SK-N-SH (cell line): ENCODE results near the gene RAB20.

Source experiments
- CTCF ChIP-seq: fragments of 200-600 bp; sonication (generic); IDR thresholded peaks from 2 replicates; pipeline ENCODE4 v1.6.1; 2017; ENCODE audit warnings: antibody characterized with exemption, mild to moderate bottlenecking, moderate library complexity
- EZH2phosphoT487 ChIP-seq: fragments of 200-600 bp; sonication (generic); IDR thresholded peaks from 2 replicates; pipeline ENCODE4 v1.6.1; 2017; ENCODE audit warnings: low read depth, mixed run types, mild to moderate bottlenecking, antibody characterized with exemption, moderate library complexity, borderline replicate concordance
- MAX ChIP-seq: IDR thresholded peaks from 2 replicates; pipeline ENCODE4 v1.4.0; 2012; ENCODE audit warnings: low read depth
- RAD21 ChIP-seq: IDR thresholded peaks from 2 replicates; pipeline ENCODE4 v1.6.1; 2012; ENCODE audit warnings: mild to moderate bottlenecking, low read length
- SIN3A ChIP-seq: IDR thresholded peaks from 2 replicates; pipeline ENCODE4 v1.6.1; 2012; ENCODE audit warnings: low read depth, mild to moderate bottlenecking, low read length, moderate library complexity, borderline replicate concordance

DNA sequence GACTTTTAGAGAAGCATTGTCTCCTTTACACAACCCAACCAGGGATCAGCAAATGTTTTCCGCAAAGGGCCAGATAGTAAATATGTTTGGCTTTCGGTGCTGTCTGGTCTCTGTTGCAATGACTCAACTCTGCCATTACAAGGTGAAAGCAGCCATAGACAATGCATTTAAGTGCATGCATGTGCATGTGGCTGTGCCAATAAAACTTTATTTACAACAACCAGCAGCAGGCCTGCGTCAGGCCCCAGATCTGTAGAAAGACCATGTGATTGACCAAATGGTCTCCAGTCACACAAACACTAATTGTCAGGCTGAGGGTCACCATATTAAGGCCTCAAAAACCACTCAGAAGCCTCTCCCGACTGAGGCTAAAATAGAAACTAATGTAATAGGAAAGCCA is 8.1 kb downstream of the RAB20 start:
- TF ChIP-seq SIN3A = no peak
- TF ChIP-seq CTCF = no peak
- no peak for TF ChIP-seq MAX
- TF ChIP-seq EZH2phosphoT487 = no peak
- TF ChIP-seq RAD21 = no peak
